Neural progenitor cell (in vitro differentiated cells): ENCODE measurements around the gene NKX2-2. TPM values are rescaled to one million over a fixed set of nuclear protein-coding genes. Genes with fewer than 3 reads are reported as not detected.

Source experiments
- DNase-seq: peaks from one replicate; pipeline ENCODE4 v3.0.0-alpha.2; 2016; ENCODE audit warnings: low spot score
- H2AFZ ChIP-seq: fragments of 200-600 bp; sonication (generic); replicated peaks from 2 replicates; pipeline ENCODE4 v1.6.1; 2016; ENCODE audit warnings: antibody characterized with exemption
- H3F3A ChIP-seq: fragments of 200-600 bp; sonication (generic); 2 replicates; pipeline ENCODE4 v1.6.1; 2016; ENCODE audit warnings: antibody characterized with exemption, low read depth
- H3K27ac ChIP-seq: fragments of 200-600 bp; sonication (generic); 2 replicates; pipeline ENCODE4 v1.5.1; 2016; ENCODE audit warnings: mild to moderate bottlenecking
- H3K27me3 ChIP-seq: fragments of 200-600 bp; sonication (generic); 2 replicates; pipeline ENCODE4 v1.6.1; 2016; ENCODE audit warnings: mild to moderate bottlenecking, moderate library complexity
- H3K36me3 ChIP-seq: fragments of 200-600 bp; sonication (generic); 2 replicates; pipeline ENCODE4 v1.5.1; 2016
- H3K4me1 ChIP-seq: fragments of 200-600 bp; sonication (generic); 2 replicates; pipeline ENCODE4 v1.6.1; 2016; ENCODE audit warnings: mixed run types
- H3K4me2 ChIP-seq: fragments of 200-600 bp; sonication (generic); 2 replicates; pipeline ENCODE4 v1.6.1; 2016
- H3K4me3 ChIP-seq: fragments of 200-600 bp; sonication (generic); 2 replicates; pipeline ENCODE4 v1.5.1; 2016
- H3K79me2 ChIP-seq: fragments of 200-600 bp; sonication (generic); 2 replicates; pipeline ENCODE4 v1.6.1; 2016; ENCODE audit warnings: low read depth
- H3K9ac ChIP-seq: fragments of 200-600 bp; sonication (generic); 2 replicates; pipeline ENCODE4 v1.6.1; 2016
- H3K9me3 ChIP-seq: fragments of 200-600 bp; sonication (generic); 2 replicates; pipeline ENCODE4 v1.5.1; 2016; ENCODE audit warnings: low read depth
- H4K20me1 ChIP-seq: fragments of 200-600 bp; sonication (generic); 2 replicates; pipeline ENCODE4 v1.6.1; 2016; ENCODE audit warnings: low read depth
- H3K27ac Mint-ChIP-seq: 3 replicates; pipeline ENCODE4 v1.8.0; 2021; ENCODE audit warnings: mixed read lengths
- H3K27me3 Mint-ChIP-seq: 2 replicates; pipeline ENCODE4 v1.8.0; 2022; ENCODE audit warnings: low read depth, mild to moderate bottlenecking, inconsistent platforms, moderate library complexity, mixed read lengths; ENCODE audit not compliant: insufficient read depth
- H3K36me3 Mint-ChIP-seq: 3 replicates; pipeline ENCODE4 v1.8.0; 2021; ENCODE audit warnings: mixed read lengths
- H3K4me1 Mint-ChIP-seq: 3 replicates; pipeline ENCODE4 v1.8.0; 2021; ENCODE audit warnings: mixed read lengths
- H3K4me3 Mint-ChIP-seq: 3 replicates; pipeline ENCODE4 v1.8.0; 2021; ENCODE audit warnings: mild to moderate bottlenecking, moderate library complexity, mixed read lengths
- H3K9me3 Mint-ChIP-seq: 3 replicates; pipeline ENCODE4 v1.8.0; 2020; ENCODE audit warnings: mixed read lengths
- EZH2 ChIP-seq: fragments of 200-600 bp; sonication (generic); IDR thresholded peaks from 2 replicates; pipeline ENCODE4 v1.6.1; 2017; ENCODE audit warnings: antibody characterized with exemption, mild to moderate bottlenecking, moderate library complexity
- EZH2phosphoT487 ChIP-seq: fragments of 200-600 bp; sonication (generic); IDR thresholded peaks from 2 replicates; pipeline ENCODE4 v1.6.1; 2017; ENCODE audit warnings: antibody characterized with exemption
- total RNA-seq: library from RNA; depleted of rRNA; stranded (reverse); fragments of >200 nt; gene quantifications from 2 replicates; pipeline ENCODE4 v1.2.3, GENCODE V29; 2015; ENCODE audit warnings: low replicate concordance
- TF ChIP-seq, protein P1 (sequence below): fragments of 200-600 bp; sonication (generic); IDR thresholded peaks from 2 replicates; pipeline ENCODE4 v1.5.1; 2017; ENCODE audit warnings: antibody characterized with exemption, mild to moderate bottlenecking

Gene NKX2-2
- total RNA-seq, 1 donor from 2014 or later = not detected

DNA sequence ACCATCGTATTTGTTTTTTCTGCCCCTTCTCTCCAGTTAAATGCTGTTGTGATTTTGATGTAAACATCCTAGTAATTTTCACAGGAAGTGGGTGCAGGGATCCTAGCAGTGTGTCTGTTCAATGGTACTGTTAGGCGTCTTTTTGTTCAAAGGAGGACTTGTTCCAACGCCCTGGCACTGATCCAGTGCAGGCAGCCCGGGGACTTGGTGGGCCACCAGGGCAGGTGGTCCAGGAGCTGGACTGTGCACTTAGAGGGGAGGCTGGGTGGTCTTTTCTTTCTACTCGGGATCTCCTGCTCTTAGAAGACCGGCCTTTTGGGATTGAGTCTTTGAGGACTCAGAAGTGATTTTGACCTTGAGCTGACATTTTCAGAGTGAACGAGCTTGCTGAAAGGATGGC, 41.1 kb upstream of the NKX2-2 start:
- Mint-ChIP-seq H3K36me3 (no peaks in the 10 kb centered on the region), H3K4me1 (peaks cover 4% of the 10 kb centered on the region), H3K27me3 (peaks cover 6% of the 10 kb centered on the region), H3K27ac (no peak overlapping the region), H3K9me3 (no peaks in the 10 kb centered on the region), H3K4me3 (no peak overlapping the region)
- no peak overlapping the region for H3K4me2 ChIP-seq
- H3K4me3 ChIP-seq = no peak overlapping the region
- H3K4me1 ChIP-seq = no peaks in the 10 kb centered on the region
- H3K27me3 ChIP-seq = no peaks in the 10 kb centered on the region
- no peak overlapping the region for H2AFZ ChIP-seq
- no peaks in the 10 kb centered on the region for H3K36me3 ChIP-seq
- no peak for DNase-seq
- no peaks in the 10 kb centered on the region for H4K20me1 ChIP-seq
- no peaks in the 10 kb centered on the region for H3K9me3 ChIP-seq
- H3K9ac ChIP-seq = no peak overlapping the region
- H3F3A ChIP-seq = no peaks in the 10 kb centered on the region
- TF ChIP-seq EZH2 (no peak), EZH2phosphoT487 (no peak)
- TF ChIP-seq, protein P1, sequence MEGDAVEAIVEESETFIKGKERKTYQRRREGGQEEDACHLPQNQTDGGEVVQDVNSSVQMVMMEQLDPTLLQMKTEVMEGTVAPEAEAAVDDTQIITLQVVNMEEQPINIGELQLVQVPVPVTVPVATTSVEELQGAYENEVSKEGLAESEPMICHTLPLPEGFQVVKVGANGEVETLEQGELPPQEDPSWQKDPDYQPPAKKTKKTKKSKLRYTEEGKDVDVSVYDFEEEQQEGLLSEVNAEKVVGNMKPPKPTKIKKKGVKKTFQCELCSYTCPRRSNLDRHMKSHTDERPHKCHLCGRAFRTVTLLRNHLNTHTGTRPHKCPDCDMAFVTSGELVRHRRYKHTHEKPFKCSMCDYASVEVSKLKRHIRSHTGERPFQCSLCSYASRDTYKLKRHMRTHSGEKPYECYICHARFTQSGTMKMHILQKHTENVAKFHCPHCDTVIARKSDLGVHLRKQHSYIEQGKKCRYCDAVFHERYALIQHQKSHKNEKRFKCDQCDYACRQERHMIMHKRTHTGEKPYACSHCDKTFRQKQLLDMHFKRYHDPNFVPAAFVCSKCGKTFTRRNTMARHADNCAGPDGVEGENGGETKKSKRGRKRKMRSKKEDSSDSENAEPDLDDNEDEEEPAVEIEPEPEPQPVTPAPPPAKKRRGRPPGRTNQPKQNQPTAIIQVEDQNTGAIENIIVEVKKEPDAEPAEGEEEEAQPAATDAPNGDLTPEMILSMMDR = no peak
- no peak overlapping the region for H3K27ac ChIP-seq
- H3K79me2 ChIP-seq = no peaks in the 10 kb centered on the region

DNA sequence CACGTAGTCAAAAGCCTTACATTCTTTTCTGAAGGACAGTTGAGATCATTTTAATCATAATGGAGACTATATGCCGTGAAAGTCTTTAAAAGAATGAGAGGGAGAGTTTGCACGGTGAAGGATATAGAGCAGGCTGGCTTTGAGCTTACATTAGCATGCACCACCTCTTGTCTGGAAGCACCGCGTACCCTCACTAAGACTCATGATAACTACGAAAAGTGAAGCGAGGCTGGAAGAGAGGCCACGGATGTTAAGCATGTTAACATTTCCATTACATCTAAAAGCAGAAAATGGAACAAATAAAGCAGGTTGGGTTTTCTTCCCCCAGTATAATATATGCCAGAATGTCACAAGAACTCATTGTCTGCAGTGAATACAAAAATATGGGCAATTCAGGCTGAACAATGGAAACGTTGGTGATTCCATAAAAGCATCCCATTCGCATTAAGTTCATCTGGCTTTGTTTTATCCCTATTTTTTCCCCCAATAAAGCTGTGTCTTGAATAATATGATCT, 40.6 kb upstream of the NKX2-2 start:
- no peaks in the 10 kb centered on the region for H3K36me3 Mint-ChIP-seq
- no peak overlapping the region for H3K4me3 Mint-ChIP-seq
- H3K27ac Mint-ChIP-seq = no peak overlapping the region
- no peak overlapping the region for H3K9ac ChIP-seq
- no peaks in the 10 kb centered on the region for H3K79me2 ChIP-seq
- peaks cover 4% of the 10 kb centered on the region for H3K4me1 Mint-ChIP-seq
- no peaks in the 10 kb centered on the region for H3K9me3 Mint-ChIP-seq
- H3F3A ChIP-seq = no peaks in the 10 kb centered on the region
- no peak overlapping the region for H2AFZ ChIP-seq
- no peak for DNase-seq
- TF ChIP-seq EZH2 (no peak), EZH2phosphoT487 (no peak)
- TF ChIP-seq, protein P1 = no peak
- peaks cover 6% of the 10 kb centered on the region for H3K27me3 Mint-ChIP-seq
- H3K36me3 ChIP-seq = no peaks in the 10 kb centered on the region
- H3K4me3 ChIP-seq = no peak overlapping the region
- no peaks in the 10 kb centered on the region for H3K27me3 ChIP-seq
- H3K4me2 ChIP-seq = no peak overlapping the region
- H4K20me1 ChIP-seq = no peaks in the 10 kb centered on the region
- no peaks in the 10 kb centered on the region for H3K9me3 ChIP-seq
- no peak overlapping the region for H3K27ac ChIP-seq
- no peaks in the 10 kb centered on the region for H3K4me1 ChIP-seq

DNA sequence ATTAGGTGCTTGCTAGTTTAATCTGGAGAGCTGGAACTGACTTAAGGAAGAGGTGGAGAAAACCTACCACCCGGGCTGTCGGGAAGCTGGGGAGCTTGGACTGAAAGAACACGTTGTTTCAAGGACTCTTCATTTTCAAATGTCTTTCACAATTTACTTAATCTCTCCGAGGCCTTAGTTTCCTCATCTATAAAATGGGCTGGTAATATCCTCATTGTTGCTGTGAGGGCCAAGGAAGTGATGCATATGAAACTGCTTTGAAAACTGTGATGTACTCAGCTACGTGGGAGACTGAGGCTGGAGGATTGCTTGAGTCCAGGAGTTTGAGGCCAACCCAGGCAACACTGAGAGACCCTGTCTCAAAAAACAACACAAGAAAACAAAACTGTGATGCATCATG, 36.7 kb upstream of the NKX2-2 start:
- Histone ChIP-seq H3K27me3 (no peaks in the 10 kb centered on the region), H3K79me2 (no peaks in the 10 kb centered on the region), H3F3A (no peaks in the 10 kb centered on the region), H3K4me1 (no peaks in the 10 kb centered on the region), H2AFZ (no peak overlapping the region), H3K4me3 (no peak overlapping the region), H3K4me2 (no peak overlapping the region), H3K36me3 (no peaks in the 10 kb centered on the region), H3K9ac (no peak overlapping the region), H3K27ac (no peak overlapping the region), H3K9me3 (no peaks in the 10 kb centered on the region), H4K20me1 (no peaks in the 10 kb centered on the region)
- Mint-ChIP-seq H3K4me3 (no peak overlapping the region), H3K27me3 (peaks cover 4% of the 10 kb centered on the region), H3K36me3 (no peaks in the 10 kb centered on the region), H3K9me3 (no peaks in the 10 kb centered on the region), H3K27ac (no peak overlapping the region), H3K4me1 (peaks cover 4% of the 10 kb centered on the region)
- TF ChIP-seq EZH2 = no peak
- TF ChIP-seq EZH2phosphoT487 = no peak
- TF ChIP-seq, protein P1 = no peak
- no peak for DNase-seq
